ENCODE measurements around the gene VWC2.

The VWC2 gene

GRCh38 chr7:49773218-49773935 lies at the start of gene VWC2:
TSS of gene VWC2 (plus strand) at chr7:49773638. CDS start at chr7:49775436, 1,798 bp downstream.
- no peak for DNase-seq

GRCh38 chr7:49724071-49724470 lies 49.4 kb upstream of the VWC2 start:
- DNase-seq: no peak

GRCh38 chr7:49731836-49732235 lies 41.6 kb upstream of the VWC2 start:
- DNase-seq: no peak

- no peak for DNase-seq
Observed at GRCh38 chr7:49762666-49763065, 10.8 kb upstream of the VWC2 start.

- no peak for DNase-seq
Observed at GRCh38 chr7:49763791-49764190, 9.6 kb upstream of the VWC2 start.

- DNase-seq: no peak
Observed at GRCh38 chr7:49766966-49767365, 6.5 kb upstream of the VWC2 start.

- DNase-seq: no peak
Observed at GRCh38 chr7:49767719-49768118, 5.7 kb upstream of the VWC2 start.

GRCh38 chr7:49768254-49768653 lies 5.2 kb upstream of the VWC2 start:
- no peak for DNase-seq

GRCh38 chr7:49768835-49769234 lies 4.6 kb upstream of the VWC2 start:
- no peak for DNase-seq

- DNase-seq: no peak
Observed at GRCh38 chr7:49769285-49769857, 4.1 kb upstream of the VWC2 start.

GRCh38 chr7:49770838-49771237 lies 2.6 kb upstream of the VWC2 start:
- DNase-seq: no peak

GRCh38 chr7:49771427-49772176 lies 1.8 kb upstream of the VWC2 start:
- no peak for DNase-seq

- no peak for DNase-seq
Observed at GRCh38 chr7:49772916-49773217, 571 bp upstream of the VWC2 start.

GRCh38 chr7:49773936-49774458 lies 559 bp downstream of the VWC2 start:
- no peak for DNase-seq

GRCh38 chr7:49774459-49775064 lies 1.1 kb downstream of the VWC2 start:
- DNase-seq: no peak

GRCh38 chr7:49775065-49775948 lies 1.9 kb downstream of the VWC2 start:
- DNase-seq: no peak

- DNase-seq: no peak
Observed at GRCh38 chr7:49775949-49776443, 2.6 kb downstream of the VWC2 start.

- DNase-seq: no peak
Observed at GRCh38 chr7:49776994-49777393, 3.6 kb downstream of the VWC2 start.

- DNase-seq: no peak
Observed at GRCh38 chr7:49778731-49779270, 5.4 kb downstream of the VWC2 start.

GRCh38 chr7:49780953-49781352 lies 7.5 kb downstream of the VWC2 start:
- DNase-seq: no peak

GRCh38 chr7:49781996-49782395 lies 8.6 kb downstream of the VWC2 start:
- no peak for DNase-seq

- no peak for DNase-seq
Observed at GRCh38 chr7:49783446-49783845, 10.0 kb downstream of the VWC2 start.

Data from CD4-positive, alpha-beta T cell treated with Interleukin-17A for 4 hours (primary cell).